HG03066 (cell line): Measurements from ENCODE around the gene AP3S1.

Experiments
- ATAC-seq: cut with Tn5 transposase; IDR thresholded peaks from one replicate; pipeline ENCODE4 v1.9.1; 2021; ENCODE audit warnings: low read depth; ENCODE audit not compliant: unreplicated experiment

AP3S1 gene

DNA sequence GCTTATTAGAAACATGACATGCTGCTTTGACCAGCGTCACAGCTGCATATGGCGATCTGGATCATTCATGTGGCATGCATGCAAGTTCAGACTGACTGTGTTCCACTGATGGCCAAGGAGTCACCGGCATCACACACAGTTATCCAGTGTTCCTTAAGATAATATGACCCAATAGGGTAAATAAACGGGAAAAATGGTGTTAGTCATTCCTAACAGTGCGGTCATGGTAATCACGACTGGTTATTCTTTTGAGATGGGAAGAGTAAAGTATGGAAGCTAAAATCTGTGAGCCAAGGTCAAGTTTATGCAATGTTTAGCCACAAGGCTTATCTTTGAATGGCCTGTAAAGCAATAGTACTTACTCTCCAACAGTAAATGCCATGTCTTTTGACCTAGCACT is 91.3 kb downstream of the AP3S1 start:
- ATAC-seq, result no peak

DNA sequence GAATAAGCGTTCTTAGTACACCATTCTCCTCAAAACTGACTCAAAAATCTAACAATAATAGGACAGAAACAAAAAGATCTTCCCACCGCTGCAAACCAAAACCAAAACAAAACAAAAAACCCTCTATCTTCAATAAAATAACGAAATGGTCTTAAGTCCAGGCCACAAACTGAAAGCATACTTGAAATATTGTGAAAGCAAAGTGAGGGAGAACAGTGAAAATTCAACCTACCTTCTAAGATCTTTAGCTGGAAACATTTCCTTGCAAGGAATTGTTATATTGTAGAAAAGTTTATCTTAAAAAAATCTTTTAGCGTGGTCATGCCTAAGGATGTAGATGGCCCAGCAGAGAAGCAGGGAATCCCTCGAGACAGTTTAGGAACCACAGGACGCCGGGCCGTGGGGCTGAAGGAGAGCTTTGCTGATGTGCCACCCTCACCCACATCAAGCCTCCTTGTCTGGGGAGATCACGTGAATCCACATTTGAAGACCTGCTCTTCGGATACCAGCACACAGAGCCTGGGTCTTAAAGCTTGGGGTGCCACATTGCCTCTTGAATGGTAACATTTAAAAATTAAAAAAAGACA is 92.7 kb downstream of the AP3S1 start:
- no peak for ATAC-seq

DNA sequence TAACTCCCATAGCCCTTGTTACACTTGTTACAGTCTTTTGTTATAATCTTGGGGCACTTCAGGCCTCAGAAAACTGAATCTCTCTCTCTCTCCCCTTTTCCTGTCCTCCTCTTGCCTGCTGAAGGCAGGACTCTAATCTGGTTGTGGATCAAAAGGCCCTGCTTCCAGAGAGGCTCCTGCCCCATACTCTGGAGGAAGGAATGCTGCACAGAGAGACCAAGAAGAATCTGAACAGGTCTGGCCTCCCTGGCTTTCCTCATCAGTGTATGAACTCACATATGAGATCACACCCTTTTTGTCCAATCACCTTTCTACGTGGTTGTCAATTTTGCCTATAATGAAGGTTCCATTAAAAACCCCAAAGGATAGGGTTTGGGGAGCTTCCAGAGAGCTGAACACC is 94.3 kb downstream of the AP3S1 start:
- ATAC-seq, result no peak

GRCh38 chr5:115939059-115939458 is 97.3 kb downstream of the AP3S1 start:
- ATAC-seq, result no peak

GRCh38 chr5:115940080-115940810 is 98.5 kb downstream of the AP3S1 start:
- ATAC-seq, result no peak

- no peak for ATAC-seq
Measured at GRCh38 chr5:115941051-115941675, 99.4 kb downstream of the AP3S1 start.

DNA sequence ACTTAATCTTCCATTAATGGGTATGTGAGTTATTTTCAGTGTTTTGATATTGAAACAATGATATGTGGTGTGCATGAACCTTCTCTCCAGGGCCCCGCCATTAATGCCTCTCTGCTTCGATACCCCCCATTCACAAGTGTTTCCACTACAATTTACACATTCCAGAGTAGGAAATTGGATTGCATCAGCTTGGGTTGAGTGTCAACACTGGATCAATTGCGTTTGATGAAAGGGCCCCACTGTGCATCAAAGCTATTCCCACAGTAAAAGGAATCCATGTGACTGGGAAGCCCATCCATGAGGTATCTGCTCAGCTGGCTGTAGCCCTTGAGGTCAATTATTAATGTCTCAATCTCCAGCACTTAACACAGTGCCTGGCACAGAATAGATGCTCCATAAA is 102.8 kb downstream of the AP3S1 start:
- ATAC-seq, result no peak

DNA sequence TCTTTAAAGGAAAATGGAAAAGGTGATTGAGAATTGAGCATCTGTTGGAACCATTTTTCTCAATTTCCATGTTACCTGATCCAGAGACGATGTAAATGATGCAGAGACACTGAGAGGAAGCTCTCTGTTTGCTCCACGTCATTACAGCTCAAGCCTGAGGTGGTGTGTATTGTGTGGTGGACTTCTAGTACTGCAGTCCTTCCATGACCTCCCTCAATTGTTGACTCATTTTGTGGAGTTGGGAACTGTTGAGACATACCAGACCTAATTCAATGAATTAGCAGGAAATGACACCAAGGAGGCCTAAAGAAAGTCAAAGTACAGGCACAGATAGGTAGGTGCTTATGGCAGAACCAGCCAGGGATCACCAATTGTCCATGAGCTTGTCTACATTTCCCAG is 104.9 kb downstream of the AP3S1 start:
- no peak for ATAC-seq

DNA sequence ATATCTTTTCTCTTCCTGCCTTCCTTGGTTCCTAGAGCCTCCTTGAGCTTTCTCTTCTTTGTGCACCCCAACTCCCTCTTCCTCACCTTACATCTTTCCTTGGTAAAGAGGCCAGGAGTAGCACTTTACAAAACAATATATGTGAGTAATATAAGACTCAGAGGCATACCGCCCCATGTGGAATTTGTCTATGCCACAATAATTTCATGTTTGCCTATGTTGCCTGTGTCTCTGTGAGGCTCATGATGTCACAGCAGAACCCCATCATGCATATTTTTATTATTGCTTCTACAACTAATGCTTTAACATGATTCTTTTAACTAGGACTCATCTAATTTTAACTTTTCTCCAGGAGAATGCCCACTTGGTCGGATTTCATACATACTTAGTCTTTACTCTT is 105.5 kb downstream of the AP3S1 start:
- no peak for ATAC-seq

- no peak for ATAC-seq
Measured at GRCh38 chr5:115948091-115948534, 106.4 kb downstream of the AP3S1 start.

GRCh38 chr5:115949096-115949495 is 107.4 kb downstream of the AP3S1 start:
- no peak for ATAC-seq

- ATAC-seq, result no peak
Measured at GRCh38 chr5:115952588-115952987, 110.9 kb downstream of the AP3S1 start.

- no peak for ATAC-seq
Measured at GRCh38 chr5:115954144-115954543, 112.4 kb downstream of the AP3S1 start.

DNA sequence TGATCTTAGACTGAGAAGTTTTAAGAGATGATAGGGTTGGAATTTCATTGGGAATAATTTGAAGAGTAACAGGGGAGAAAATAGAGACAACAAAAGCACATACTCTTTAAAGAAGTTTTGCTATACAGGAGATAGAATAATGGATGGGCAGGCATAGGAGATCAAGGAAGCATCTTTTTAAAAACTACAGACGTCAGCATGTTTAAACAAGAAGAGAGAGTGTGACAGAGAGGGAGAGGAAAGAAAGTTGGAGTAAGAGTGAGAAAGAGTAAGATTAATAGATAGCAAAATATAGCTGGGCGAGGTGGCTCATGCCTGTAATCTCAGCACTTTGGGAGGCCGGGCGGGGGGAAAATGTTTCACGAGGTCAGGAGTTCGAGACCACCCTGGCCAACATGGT is 115.2 kb downstream of the AP3S1 start:
- no peak for ATAC-seq

DNA sequence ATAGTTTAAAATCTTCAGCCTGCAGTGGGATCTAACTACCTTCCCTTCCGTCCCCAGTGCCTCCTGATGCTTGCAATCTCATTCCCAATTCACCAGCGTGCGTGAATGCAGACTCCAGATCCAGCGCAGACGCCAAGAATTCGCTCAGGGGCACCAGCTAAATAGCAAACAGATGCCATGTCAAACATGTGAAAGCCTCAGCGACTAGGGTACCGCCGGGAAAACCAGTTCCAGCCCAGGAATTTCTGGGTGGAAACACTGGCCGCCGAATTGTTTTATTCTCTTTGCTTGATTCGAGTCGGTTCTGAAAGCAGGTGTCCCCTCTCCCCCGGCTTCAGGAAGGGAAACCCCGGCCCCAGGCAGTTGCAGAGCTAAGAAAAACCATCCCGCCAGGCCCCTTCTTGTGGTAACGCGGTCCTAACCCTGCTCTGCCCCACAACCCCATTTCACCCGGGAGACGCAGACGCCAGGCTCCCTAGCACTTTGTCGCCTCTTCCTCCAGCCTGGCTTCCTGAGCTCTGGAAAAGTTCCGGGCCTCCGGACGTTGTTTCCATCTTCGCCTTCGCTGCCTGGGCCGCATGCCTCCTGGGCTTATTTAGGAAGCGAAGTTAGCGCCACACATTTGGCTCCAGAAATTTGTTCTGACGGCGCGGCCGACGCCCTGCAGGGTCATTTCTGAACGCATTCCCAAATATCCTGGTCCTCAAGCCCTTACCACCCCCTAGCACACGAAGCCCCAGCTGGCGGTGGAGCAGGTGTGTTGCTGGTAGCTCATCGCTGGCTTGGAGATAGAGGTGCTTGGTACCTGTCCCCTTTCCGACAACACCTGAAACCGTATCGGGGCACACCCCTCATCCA is 119.9 kb downstream of the AP3S1 start:
- ATAC-seq, result no peak

GRCh38 chr5:115962239-115962564 is 120.5 kb downstream of the AP3S1 start, which contains the start of gene LVRN:
Gene LVRN (plus strand): TSS chr5:115962475. CDS start chr5:115962618, 143 bp downstream.
- no peak for ATAC-seq

DNA sequence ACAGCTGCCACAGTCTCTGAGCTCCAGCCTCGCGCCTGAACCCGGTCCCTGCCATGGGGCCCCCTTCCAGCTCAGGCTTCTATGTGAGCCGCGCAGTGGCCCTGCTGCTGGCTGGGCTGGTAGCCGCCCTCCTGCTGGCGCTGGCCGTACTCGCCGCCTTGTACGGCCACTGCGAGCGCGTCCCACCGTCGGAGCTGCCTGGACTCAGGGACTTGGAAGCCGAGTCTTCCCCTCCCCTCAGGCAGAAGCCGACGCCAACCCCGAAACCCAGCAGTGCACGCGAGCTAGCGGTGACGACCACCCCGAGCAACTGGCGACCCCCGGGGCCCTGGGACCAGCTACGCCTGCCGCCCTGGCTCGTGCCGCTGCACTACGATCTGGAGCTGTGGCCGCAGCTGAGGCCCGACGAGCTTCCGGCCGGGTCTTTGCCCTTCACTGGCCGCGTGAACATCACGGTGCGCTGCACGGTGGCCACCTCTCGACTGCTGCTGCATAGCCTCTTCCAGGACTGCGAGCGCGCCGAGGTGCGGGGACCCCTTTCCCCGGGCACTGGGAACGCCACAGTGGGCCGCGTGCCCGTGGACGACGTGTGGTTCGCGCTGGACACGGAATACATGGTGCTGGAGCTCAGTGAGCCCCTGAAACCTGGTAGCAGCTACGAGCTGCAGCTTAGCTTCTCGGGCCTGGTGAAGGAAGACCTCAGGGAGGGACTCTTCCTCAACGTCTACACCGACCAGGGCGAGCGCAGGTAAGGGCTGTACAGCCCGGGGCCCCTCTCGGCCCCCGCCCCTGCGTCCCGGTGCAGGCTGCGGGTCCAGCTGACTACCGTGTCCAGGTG is 121.0 kb downstream of the AP3S1 start:
- no peak for ATAC-seq

GRCh38 chr5:115963566-115963965 is 121.8 kb downstream of the AP3S1 start:
- ATAC-seq, result no peak
